Prostate gland (tissue), 2 donors: ENCODE measurements around the gene FZD8.

Experiments used
- CTCF ChIP-seq, 4 experiments: fragments of 200-600 bp in 2 of 4; fragments of 450-650 bp in 2 of 4; sonication (generic) in 2 of 4; IDR thresholded peaks; 1 replicate in 3 of 4; 2 replicates in 1 of 4; pipeline ENCODE4 v1.5.1; 2016 to 2019; ENCODE audit warnings: antibody characterized with exemption in 4 of 4, mild to moderate bottlenecking in 2 of 4, moderate library complexity in 2 of 4
- POLR2A ChIP-seq: fragments of 450-650 bp; IDR thresholded peaks from one replicate; pipeline ENCODE4 v1.6.1; 2016; ENCODE audit warnings: antibody characterized with exemption, mild to moderate bottlenecking

GRCh38 chr10:35661236-35661635 lies 19.1 kb upstream of the FZD8 start:
- TF ChIP-seq CTCF (IDR thresholded peaks at IDR 0.05) (no peak), POLR2A (no peak)
